Measurements from ENCODE around the gene PDE6D. TPM values are rescaled to one million over a fixed set of nuclear protein-coding genes. Genes with fewer than 3 reads are reported as not detected.

PDE6D gene
- total RNA-seq (2012; rRNA removed) (13.6 and 13.8 TPM in 2 replicates), polyA plus RNA-seq (2012; rRNA removed) (24.3 and 24.7 TPM in 2 replicates), Bru-seq, nascent RNA (percentile 59 among the genes with signal in this experiment), BruChase-seq, experiment 1, labeled RNA remaining after a 6-hour chase (percentile 79 among the genes with signal in this experiment), BruChase-seq, experiment 2, labeled RNA remaining after a 2-hour chase (percentile 71 among the genes with signal in this experiment)
- 18.6 and 19.9 TPM in 2 replicates for polyA plus RNA-seq (2012; cell fraction: cytosol; rRNA removed)
- 4.8 and 13.5 TPM in 2 replicates for polyA plus RNA-seq (2012; cell fraction: nucleus; rRNA removed; ENCODE audit: low replicate concordance)
- long read RNA-seq, transcript PDE6D-201 (5 exons, 1,175 nt) = major isoform, 13 of 15 reads
- long read RNA-seq, partial matches to known transcripts = 0 of 15 reads
- long read RNA-seq, other reads (novel, unspliced or antisense) = 1 of 15 reads

GRCh38 chr2:231780909-231781797 is at the start of gene PDE6D:
Gene PDE6D (minus strand): TSS chr2:231781282. CDS start chr2:231781114, 168 bp downstream.
- Histone ChIP-seq H3K27ac (ENCODE audit: insufficient read depth, low read length) (peak within 1 kb of the TSS; percentile 31), H4K8ac (ENCODE audit: low read depth in 2 of 2, low read length in 2 of 2) (peak within 1 kb of the TSS; percentile 81 to 95), H3K9me3 (ENCODE audit: control insufficient read depth, insufficient read depth, low read length) (no peaks in the 10 kb centered on the region), H3K18ac (ENCODE audit: low read depth, low read length) (no peak within 1 kb of the TSS), H2BK120ac (ENCODE audit: low read depth, low read length) (peak within 1 kb of the TSS; percentile 78), H3K27me3 (ENCODE audit: control insufficient read depth, insufficient read depth, low read length) (no peaks in the 10 kb centered on the region), H4K5ac (ENCODE audit: low read depth, low read length) (peak within 1 kb of the TSS; percentile 47), H2BK5ac (ENCODE audit: low read depth, low read length, poor library complexity, severe bottlenecking) (peak within 1 kb of the TSS; percentile 78), H2BK20ac (ENCODE audit: low read depth, low read length) (peak within 1 kb of the TSS; percentile 63), H2AFZ (replicated peaks; ENCODE audit: low read length, poor library complexity) (peak within 1 kb of the TSS; percentile 98), H3K23ac (ENCODE audit: low read depth, low read length) (peak within 1 kb of the TSS; percentile 89; the same call in 1 of the 2 replicates), H3K4ac (ENCODE audit: low read depth, low read length) (peak within 1 kb of the TSS; percentile 47), H3K9ac (ENCODE audit: low read depth, low read length) (peak within 1 kb of the TSS; percentile 54), H3K14ac (replicated peaks; ENCODE audit: low read depth, low read length) (peak within 1 kb of the TSS; percentile 74), H2AK9ac (replicated peaks; ENCODE audit: low read depth, low read length, poor library complexity) (peak within 1 kb of the TSS; percentile 60), H2BK15ac (ENCODE audit: low read depth, low read length) (no peak within 1 kb of the TSS; the same call in 2 of the 3 replicates), H3K9me1 (ENCODE audit: insufficient read depth, low read length) (peaks cover 5% of the 10 kb centered on the region), H3K4me1 (ENCODE audit: control insufficient read depth, insufficient read depth, low read length) (peaks cover 7% of the 10 kb centered on the region), H3K79me1 (ENCODE audit: low read depth in 1 of 2, low read length in 2 of 2) (peaks cover 29 to 32% of the 10 kb centered on the region in 2 experiments), H4K20me1 (ENCODE audit: insufficient read depth, low read length) (0 out of 2 replicates have a peak, but pooled peaks cover 6% of the 10 kb centered on the region), H3K4me2 (ENCODE audit: low read depth, low read length) (peak within 1 kb of the TSS; percentile 100), H3K4me3 (ENCODE audit: insufficient read depth, low read depth, low read length) (peak within 1 kb of the TSS; percentile 60), H3K36me3 (ENCODE audit: control insufficient read depth, insufficient read depth, low read length) (no peaks in the 10 kb centered on the region), H4K91ac (ENCODE audit: insufficient read depth, low read depth, low read length) (peak within 1 kb of the TSS; percentile 85), H3K56ac (ENCODE audit: extremely low read depth, insufficient read depth, low read length) (peak within 1 kb of the TSS; percentile 55), H2AK5ac (ENCODE audit: low read depth, low read length) (no peak within 1 kb of the TSS)
- intact Hi-C loops (cut with micrococcal nuclease) (loop anchor here (2.0 to 10.0 kb wide), 3 partner anchors 64 to 168 kb away; no protein-coding TSS in a partner anchor), in situ Hi-C loops (cut with MboI; ENCODE audit: low sequenced_read_pairs) (loop anchor here (5.0 kb wide), 1 partner anchor 169 kb away; no protein-coding TSS in a partner anchor), dilution Hi-C loops (cut with HindIII; ENCODE audit: low sequenced_read_pairs, unreplicated experiment) (no loop called here)
- WGBS, 2 experiments (ENCODE audit: extremely low coverage in 2 of 2, insufficient read length in 1 of 2) = 1% methylated on average over 40 of the region's 67 CpGs; no CpG with 5 or more reads in 1 of the 2 experiments
- BruUV-seq (replicated peaks) = no TSS peak
- CTCF ChIA-PET = no interaction called here
- ATAC-seq (ENCODE audit: low read depth) (peak; percentile 97), DNase-seq (peak; percentile 99)
- POLR2A ChIA-PET (ENCODE audit: unreplicated experiment) = no interaction called here
- TF ChIP-seq MXI1 (IDR thresholded peaks at IDR 0.05; ENCODE audit: borderline replicate concordance, low read depth, low read length) = 0 out of 2 replicates have a peak, but pooled peaks have one; percentile 42
- no peak for TF ChIP-seq RFX5 (IDR thresholded peaks at IDR 0.05; ENCODE audit: low read depth, low read length)
- peak; percentile 77 for TF ChIP-seq FOS (IDR thresholded peaks at IDR 0.05; ENCODE audit: low read depth, low read length)
- TF ChIP-seq POLR2A (IDR thresholded peaks at IDR 0.05; ENCODE audit: low read depth, low read length) = peak; percentile 69; the same call in 1 of the 2 replicates

Data from IMR-90 (cell line).